Measurements from ENCODE around the gene PQBP1. TPM values are rescaled to one million over a fixed set of nuclear protein-coding genes. Genes with fewer than 3 reads are reported as not detected.

Gene PQBP1
- total RNA-seq, 8 experiments from 2014 or later, result 73.0 to 123 (median 99.1) TPM

- peaks cover 3 to 6% of the 10 kb centered on the region in 2 donors for H3K4me1 ChIP-seq (replicated peaks in 1 of 2)
- H3K4me3 ChIP-seq, result peak overlapping the region; percentile 31 to 43 (median 35)
- 40 to 49% methylated on average over 4 to 7 of the region's 68 CpGs; no CpG with 5 or more reads in 8 of the 10 experiments for WGBS, 10 experiments
- in situ Hi-C loops (cut with MboI; ENCODE audit: low pct_unique_long_range_greater_than_20kb in 2 of 9, low sequenced_read_pairs in 9 of 9, unreplicated experiment in 9 of 9), result no loop called here
- ATAC-seq (replicated peaks in 6 of 8), result peak; percentile 92 to 95 (median 94)
- peak overlapping the region; percentile 47 to 62 for H3K27ac ChIP-seq
These were observed 6.1 kb upstream of the PQBP1 start for GRCh38 chrX:48891402-48892288.

GRCh38 chrX:48892896-48893295, 4.8 kb upstream of the PQBP1 start:
- in situ Hi-C loops (cut with MboI; ENCODE audit: low pct_unique_long_range_greater_than_20kb in 2 of 9, low sequenced_read_pairs in 9 of 9, unreplicated experiment in 9 of 9), result no loop called here
- Histone ChIP-seq H3K4me3 (no peak overlapping the region), H3K27ac (no peak overlapping the region), H3K4me1 (replicated peaks in 1 of 2) (peaks cover 3 to 6% of the 10 kb centered on the region in 2 donors)
- no peak for ATAC-seq (replicated peaks in 6 of 8)
- 67% methylated on average over 1 of the region's 4 CpGs; no CpG with 5 or more reads in 9 of the 10 experiments for WGBS, 10 experiments

- in situ Hi-C loops (cut with MboI; ENCODE audit: low pct_unique_long_range_greater_than_20kb in 2 of 9, low sequenced_read_pairs in 9 of 9, unreplicated experiment in 9 of 9), result no loop called here
- no peak overlapping the region for H3K27ac ChIP-seq
- peaks cover 3 to 7% of the 10 kb centered on the region in 2 donors for H3K4me1 ChIP-seq (replicated peaks in 1 of 2)
- WGBS, 10 experiments, result 53 to 100% methylated on average over 3 to 4 of the region's 16 CpGs; no CpG with 5 or more reads in 8 of the 10 experiments
- no peak for ATAC-seq (replicated peaks in 6 of 8)
- no peak overlapping the region for H3K4me3 ChIP-seq
These were observed 4.0 kb upstream of the PQBP1 start for GRCh38 chrX:48893556-48894348.

GRCh38 chrX:48894891-48895290, 2.8 kb upstream of the PQBP1 start:
- in situ Hi-C loops (cut with MboI; ENCODE audit: low pct_unique_long_range_greater_than_20kb in 2 of 9, low sequenced_read_pairs in 9 of 9, unreplicated experiment in 9 of 9), result no loop called here
- no peak for ATAC-seq (replicated peaks in 6 of 8)
- Histone ChIP-seq H3K27ac (no peak overlapping the region), H3K4me3 (no peak overlapping the region), H3K4me1 (replicated peaks in 1 of 2) (peaks cover 3 to 14% of the 10 kb centered on the region in 2 donors)
- WGBS, 10 experiments, result 45 to 100% (median 79%) methylated on average over 1 to 5 of the region's 6 CpGs; no CpG with 5 or more reads in 7 of the 10 experiments

- Histone ChIP-seq H3K27ac (peak overlapping the region; percentile 96 to 97), H3K4me3 (peak overlapping the region; percentile 70 to 89 (median 80)), H3K4me1 (replicated peaks in 1 of 2) (peaks cover 3 to 14% of the 10 kb centered on the region in 2 donors)
- in situ Hi-C loops (cut with MboI; ENCODE audit: low pct_unique_long_range_greater_than_20kb in 2 of 9, low sequenced_read_pairs in 9 of 9, unreplicated experiment in 9 of 9), result no loop called here
- 25 to 50% (median 32%) methylated on average over 2 to 5 of the region's 9 CpGs; no CpG with 5 or more reads in 6 of the 10 experiments for WGBS, 10 experiments
- ATAC-seq (replicated peaks in 6 of 8), result peak in 1 of 8 experiments; percentile 3
These were observed 1.1 kb upstream of the PQBP1 start for GRCh38 chrX:48896611-48897011.

GRCh38 chrX:48897157-48897624, 539 bp upstream of the PQBP1 start:
- ATAC-seq (replicated peaks in 6 of 8), result peak; percentile 45 to 78 (median 74)
- in situ Hi-C loops (cut with MboI; ENCODE audit: low pct_unique_long_range_greater_than_20kb in 2 of 9, low sequenced_read_pairs in 9 of 9, unreplicated experiment in 9 of 9), result no loop called here
- WGBS, 10 experiments, result 3 to 42% methylated on average over 6 to 13 of the region's 38 CpGs; no CpG with 5 or more reads in 8 of the 10 experiments
- Histone ChIP-seq H3K4me1 (replicated peaks in 1 of 2) (peaks cover 3 to 14% of the 10 kb centered on the region in 2 donors), H3K27ac (peak overlapping the region; percentile 96 to 97), H3K4me3 (peak overlapping the region; percentile 70 to 89 (median 80))

- WGBS, 10 experiments, result 40 to 100% methylated on average over 1 to 2 of the region's 8 CpGs; no CpG with 5 or more reads in 8 of the 10 experiments
These were observed 1.3 kb downstream of the PQBP1 start for GRCh38 chrX:48899078-48899410.

GRCh38 chrX:48901069-48901468, 3.3 kb downstream of the PQBP1 start:
- Histone ChIP-seq H3K4me1 (replicated peaks in 1 of 2) (peaks cover 3 to 12% of the 10 kb centered on the region in 2 donors), H3K4me3 (no peak overlapping the region), H3K27ac (no peak overlapping the region)
- 33 to 100% (median 55%) methylated on average over 1 to 4 of the region's 7 CpGs; no CpG with 5 or more reads in 6 of the 10 experiments for whole genome bisulfite sequencing, 10 experiments
- ATAC-seq (replicated peaks in 6 of 8), result no peak
- in situ Hi-C loops (cut with MboI; ENCODE audit: low pct_unique_long_range_greater_than_20kb in 2 of 9, low sequenced_read_pairs in 9 of 9, unreplicated experiment in 9 of 9), result no loop called here

More at GRCh38 chrX:48899078-48899410, 1.3 kb downstream of the PQBP1 start:
- Histone ChIP-seq H3K4me3 (no peak overlapping the region), H3K4me1 (replicated peaks in 1 of 2) (peaks cover 3 to 14% of the 10 kb centered on the region in 2 donors), H3K27ac (no peak overlapping the region)
- no peak for ATAC-seq (replicated peaks in 6 of 8)
- in situ Hi-C loops (cut with MboI; ENCODE audit: low pct_unique_long_range_greater_than_20kb in 2 of 9, low sequenced_read_pairs in 9 of 9, unreplicated experiment in 9 of 9), result no loop called here

- no peak for ATAC-seq (replicated peaks in 6 of 8)
- in situ Hi-C loops (cut with MboI; ENCODE audit: low pct_unique_long_range_greater_than_20kb in 2 of 9, low sequenced_read_pairs in 9 of 9, unreplicated experiment in 9 of 9), result no loop called here
- Histone ChIP-seq H3K4me1 (replicated peaks in 1 of 2) (peaks cover 0 to 7% of the 10 kb centered on the region in 2 donors), H3K27ac (no peak overlapping the region), H3K4me3 (no peak overlapping the region)
- WGBS, 10 experiments, result 81 to 100% (median 100%) methylated on average over 1 to 13 of the region's 20 CpGs; no CpG with 5 or more reads in 7 of the 10 experiments
These were observed 4.4 kb downstream of the PQBP1 start for GRCh38 chrX:48902135-48902534.

- Histone ChIP-seq H3K4me1 (replicated peaks in 1 of 2) (peaks cover 0 to 7% of the 10 kb centered on the region in 2 donors), H3K27ac (no peak overlapping the region), H3K4me3 (no peak overlapping the region)
- in situ Hi-C loops (cut with MboI; ENCODE audit: low pct_unique_long_range_greater_than_20kb in 2 of 9, low sequenced_read_pairs in 9 of 9, unreplicated experiment in 9 of 9), result no loop called here
- WGBS, 10 experiments, result 48% methylated on average over 5 of the region's 14 CpGs; no CpG with 5 or more reads in 9 of the 10 experiments
- ATAC-seq (replicated peaks in 6 of 8), result no peak
These were observed 5.0 kb downstream of the PQBP1 start for GRCh38 chrX:48902776-48903175.

GRCh38 chrX:48903290-48903689, 5.6 kb downstream of the PQBP1 start:
- 83 to 100% (median 100%) methylated on average over 1 to 3 of the region's 6 CpGs; no CpG with 5 or more reads in 7 of the 10 experiments for WGBS, 10 experiments
- in situ Hi-C loops (cut with MboI; ENCODE audit: low pct_unique_long_range_greater_than_20kb in 2 of 9, low sequenced_read_pairs in 9 of 9, unreplicated experiment in 9 of 9), result no loop called here
- H3K27ac ChIP-seq, result no peak overlapping the region
- H3K4me3 ChIP-seq, result no peak overlapping the region
- peaks cover 0 to 7% of the 10 kb centered on the region in 2 donors for H3K4me1 ChIP-seq (replicated peaks in 1 of 2)
- ATAC-seq (replicated peaks in 6 of 8), result no peak

GRCh38 chrX:48904180-48904579, 6.5 kb downstream of the PQBP1 start:
- in situ Hi-C loops (cut with MboI; ENCODE audit: low pct_unique_long_range_greater_than_20kb in 2 of 9, low sequenced_read_pairs in 9 of 9, unreplicated experiment in 9 of 9), result no loop called here
- Histone ChIP-seq H3K4me1 (replicated peaks in 1 of 2) (peaks cover 0 to 3% of the 10 kb centered on the region in 2 donors), H3K4me3 (no peak overlapping the region), H3K27ac (no peak overlapping the region)
- no peak for ATAC-seq (replicated peaks in 6 of 8)
- 60% methylated on average over 1 of the region's 8 CpGs; no CpG with 5 or more reads in 9 of the 10 experiments for WGBS, 10 experiments

- ATAC-seq (replicated peaks in 6 of 8), result no peak
- WGBS, 10 experiments, result no CpG with 5 or more reads among the region's 14 CpGs
- H3K27ac ChIP-seq, result no peak overlapping the region
- no peaks in the 10 kb centered on the region for H3K4me1 ChIP-seq (replicated peaks in 1 of 2)
- no peak overlapping the region for H3K4me3 ChIP-seq
- in situ Hi-C loops (cut with MboI; ENCODE audit: low pct_unique_long_range_greater_than_20kb in 2 of 9, low sequenced_read_pairs in 9 of 9, unreplicated experiment in 9 of 9), result no loop called here
These were observed 6.9 kb downstream of the PQBP1 start for GRCh38 chrX:48904626-48905025.
